WERI-Rb-1 (cell line): ENCODE data around the gene MEIKIN.
A peak's percentile ranks its signal among the peaks of the same experiment; 100 is the strongest.

Source experiments
- DNase-seq: peaks from one replicate; pipeline ENCODE4 v3.0.0-alpha.2; 2020
- H3K27ac ChIP-seq: fragments of 250-450 bp; sonication (Bioruptor Pico); 2 replicates; pipeline ENCODE4 v1.5.1; 2020; ENCODE audit warnings: mild to moderate bottlenecking, moderate library complexity
- H3K27me3 ChIP-seq: fragments of 250-450 bp; sonication (Bioruptor Pico); 2 replicates; pipeline ENCODE4 v1.5.1; 2021; ENCODE audit warnings: mild to moderate bottlenecking, low read depth, moderate library complexity; ENCODE audit not compliant: insufficient read depth, severe bottlenecking
- H3K36me3 ChIP-seq: fragments of 250-450 bp; sonication (Bioruptor Pico); 2 replicates; pipeline ENCODE4 v1.5.1; 2020; ENCODE audit warnings: mild to moderate bottlenecking, moderate library complexity
- H3K4me3 ChIP-seq: 2 replicates; pipeline ENCODE4 v1.5.1; 2011; ENCODE audit warnings: low read depth, mild to moderate bottlenecking, control low read depth, low read length
- H3K9me3 ChIP-seq: fragments of 250-450 bp; sonication (Bioruptor Pico); 2 replicates; pipeline ENCODE4 v1.5.1; 2021; ENCODE audit warnings: mild to moderate bottlenecking, moderate library complexity; ENCODE audit not compliant: severe bottlenecking
- TF ChIP-seq, protein P1 (sequence below): IDR thresholded peaks from 2 replicates; pipeline ENCODE4 v1.5.1; 2011; ENCODE audit warnings: low read depth, mild to moderate bottlenecking, control low read depth, inconsistent platforms, low read length

The MEIKIN gene

DNA sequence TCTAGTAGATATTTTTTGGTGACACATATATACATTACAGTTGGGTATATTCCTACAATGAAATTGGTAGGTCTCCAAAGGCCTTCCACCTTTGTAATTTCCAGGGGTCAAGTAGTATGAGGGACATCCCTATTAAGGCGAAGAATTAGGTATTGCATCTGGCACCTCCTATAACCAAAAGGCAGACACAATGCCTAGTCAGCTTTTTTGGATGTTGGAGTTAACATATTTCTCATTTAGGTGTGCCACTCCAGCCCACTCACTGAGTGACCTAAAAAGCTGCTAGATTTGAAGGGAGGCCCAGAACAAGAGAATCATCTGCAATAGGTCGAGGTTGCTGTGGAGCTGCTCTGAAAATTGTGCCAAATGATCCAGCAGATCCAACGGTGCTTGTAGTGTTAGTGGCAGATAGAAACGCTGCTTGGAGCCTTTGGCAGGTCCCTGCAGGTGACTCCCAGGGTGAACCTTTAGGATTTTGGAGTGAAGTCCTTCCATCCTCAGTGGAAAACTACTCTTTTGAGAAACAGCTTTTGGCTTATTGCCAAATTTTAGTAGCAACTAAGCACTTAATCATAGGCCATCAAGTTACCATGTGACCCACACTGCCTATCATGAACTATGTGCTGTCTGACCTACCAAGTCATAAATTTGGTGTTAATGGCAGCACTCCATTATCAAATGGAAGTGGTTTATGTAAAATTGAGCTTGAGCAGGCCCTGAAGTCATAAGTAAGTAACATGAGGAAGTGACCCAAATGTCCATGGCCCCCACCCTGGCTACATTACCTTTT, 132.9 kb downstream of the MEIKIN start:
- TF ChIP-seq, protein P1, sequence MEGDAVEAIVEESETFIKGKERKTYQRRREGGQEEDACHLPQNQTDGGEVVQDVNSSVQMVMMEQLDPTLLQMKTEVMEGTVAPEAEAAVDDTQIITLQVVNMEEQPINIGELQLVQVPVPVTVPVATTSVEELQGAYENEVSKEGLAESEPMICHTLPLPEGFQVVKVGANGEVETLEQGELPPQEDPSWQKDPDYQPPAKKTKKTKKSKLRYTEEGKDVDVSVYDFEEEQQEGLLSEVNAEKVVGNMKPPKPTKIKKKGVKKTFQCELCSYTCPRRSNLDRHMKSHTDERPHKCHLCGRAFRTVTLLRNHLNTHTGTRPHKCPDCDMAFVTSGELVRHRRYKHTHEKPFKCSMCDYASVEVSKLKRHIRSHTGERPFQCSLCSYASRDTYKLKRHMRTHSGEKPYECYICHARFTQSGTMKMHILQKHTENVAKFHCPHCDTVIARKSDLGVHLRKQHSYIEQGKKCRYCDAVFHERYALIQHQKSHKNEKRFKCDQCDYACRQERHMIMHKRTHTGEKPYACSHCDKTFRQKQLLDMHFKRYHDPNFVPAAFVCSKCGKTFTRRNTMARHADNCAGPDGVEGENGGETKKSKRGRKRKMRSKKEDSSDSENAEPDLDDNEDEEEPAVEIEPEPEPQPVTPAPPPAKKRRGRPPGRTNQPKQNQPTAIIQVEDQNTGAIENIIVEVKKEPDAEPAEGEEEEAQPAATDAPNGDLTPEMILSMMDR = no peak
- Histone ChIP-seq H3K36me3 (no peaks in the 10 kb centered on the region), H3K4me3 (no peak overlapping the region), H3K9me3 (no peaks in the 10 kb centered on the region), H3K27ac (no peak overlapping the region), H3K27me3 (no peaks in the 10 kb centered on the region)
- no peak for DNase-seq

DNA sequence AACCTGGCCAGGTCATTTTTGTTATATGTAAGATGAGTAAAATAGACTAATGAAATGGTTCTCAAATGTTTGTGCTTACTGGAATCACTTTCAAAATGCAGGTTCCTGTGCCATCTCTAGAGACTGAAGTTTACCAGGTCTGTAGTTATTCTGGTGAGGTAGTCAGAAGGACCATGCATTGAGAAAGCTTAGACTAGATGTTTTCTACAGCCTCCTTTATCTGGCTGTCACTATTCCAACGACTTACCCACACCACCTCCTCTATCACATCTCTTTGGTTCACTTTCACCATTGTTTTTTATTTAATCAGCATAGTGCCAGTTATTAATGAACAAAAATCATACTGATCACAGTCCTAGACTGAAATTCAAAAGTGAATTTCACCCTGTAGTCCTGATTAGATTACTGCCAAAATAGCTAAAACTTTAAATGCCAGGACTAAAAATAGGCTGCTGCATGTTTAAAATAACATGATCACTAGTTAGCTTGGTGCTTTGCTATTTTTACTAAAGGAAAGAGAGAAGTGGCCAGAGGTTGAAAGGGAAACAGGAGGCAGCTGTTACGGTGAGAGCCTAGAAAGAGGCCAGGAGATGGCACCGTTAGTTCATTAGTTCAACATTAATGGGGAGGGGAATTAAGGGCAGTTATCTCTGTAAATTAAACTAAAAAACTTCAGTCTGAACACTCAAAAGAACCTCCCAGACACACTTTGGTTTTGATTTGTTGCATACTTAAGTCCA, 134.8 kb downstream of the MEIKIN start:
- TF ChIP-seq, protein P1 = peak; percentile 37; the same call in 1 of the 2 replicates
- Histone ChIP-seq H3K4me3 (no peak overlapping the region), H3K36me3 (no peaks in the 10 kb centered on the region), H3K9me3 (no peaks in the 10 kb centered on the region), H3K27me3 (no peaks in the 10 kb centered on the region), H3K27ac (no peak overlapping the region)
- DNase-seq = no peak

DNA sequence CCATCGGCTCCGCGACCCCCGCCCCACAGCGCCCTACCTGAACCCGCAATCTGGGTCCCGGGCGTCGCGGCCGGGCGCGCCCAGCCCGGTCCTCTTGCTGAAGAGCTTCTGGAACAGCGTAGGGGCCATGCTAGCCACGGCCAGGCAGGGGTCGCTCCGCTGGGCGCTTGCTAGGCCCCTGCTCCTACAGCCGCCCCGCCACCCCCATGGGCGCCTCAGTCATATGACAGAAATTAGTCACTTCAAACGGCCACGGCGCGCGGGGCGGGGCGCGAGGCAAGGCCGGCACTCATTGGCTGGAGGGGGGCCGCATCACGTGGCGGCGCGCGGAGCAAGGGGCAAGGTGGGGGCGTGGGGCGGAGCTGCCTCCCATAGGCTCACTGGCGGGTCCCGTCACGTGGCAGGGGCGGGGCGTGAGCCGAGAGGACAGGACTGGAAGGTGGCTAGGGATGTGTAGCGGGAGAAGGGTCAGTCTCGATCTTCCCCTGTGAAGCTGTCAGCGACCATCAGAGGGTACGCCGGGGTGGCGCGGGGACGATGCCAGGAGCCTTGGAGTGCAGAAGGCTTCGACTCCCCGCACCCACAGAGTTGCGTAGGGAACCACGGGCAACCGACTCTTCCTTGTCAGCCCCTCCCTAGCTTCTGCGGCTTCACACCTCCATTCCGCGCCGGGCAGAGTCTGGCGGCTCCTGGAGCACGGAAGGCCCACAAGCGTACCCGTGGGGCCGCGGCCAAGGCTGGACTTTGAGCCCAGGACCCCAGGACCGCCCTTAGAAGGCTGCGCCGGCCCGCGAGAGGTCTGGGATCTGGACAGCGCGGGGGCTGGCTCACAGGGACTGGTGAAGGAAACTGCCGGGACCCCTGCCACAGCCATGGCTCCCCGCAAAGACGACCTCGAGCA, 148.4 kb downstream of the MEIKIN start, which contains the start of gene FNIP1:
Gene FNIP1, minus strand, starts transcription at position 225 of the 901 bp plus-strand sequence. Its CDS starts 96 bp downstream, at position 129.
- H3K9me3 ChIP-seq = no peaks in the 10 kb centered on the region
- TF ChIP-seq, protein P1 = no peak
- peak; percentile 99 for DNase-seq
- peaks cover 4% of the 10 kb centered on the region for H3K36me3 ChIP-seq
- H3K27ac ChIP-seq = peak within 1 kb of the TSS; percentile 92
- no peaks in the 10 kb centered on the region for H3K27me3 ChIP-seq
- peak within 1 kb of the TSS; percentile 63 for H3K4me3 ChIP-seq

DNA sequence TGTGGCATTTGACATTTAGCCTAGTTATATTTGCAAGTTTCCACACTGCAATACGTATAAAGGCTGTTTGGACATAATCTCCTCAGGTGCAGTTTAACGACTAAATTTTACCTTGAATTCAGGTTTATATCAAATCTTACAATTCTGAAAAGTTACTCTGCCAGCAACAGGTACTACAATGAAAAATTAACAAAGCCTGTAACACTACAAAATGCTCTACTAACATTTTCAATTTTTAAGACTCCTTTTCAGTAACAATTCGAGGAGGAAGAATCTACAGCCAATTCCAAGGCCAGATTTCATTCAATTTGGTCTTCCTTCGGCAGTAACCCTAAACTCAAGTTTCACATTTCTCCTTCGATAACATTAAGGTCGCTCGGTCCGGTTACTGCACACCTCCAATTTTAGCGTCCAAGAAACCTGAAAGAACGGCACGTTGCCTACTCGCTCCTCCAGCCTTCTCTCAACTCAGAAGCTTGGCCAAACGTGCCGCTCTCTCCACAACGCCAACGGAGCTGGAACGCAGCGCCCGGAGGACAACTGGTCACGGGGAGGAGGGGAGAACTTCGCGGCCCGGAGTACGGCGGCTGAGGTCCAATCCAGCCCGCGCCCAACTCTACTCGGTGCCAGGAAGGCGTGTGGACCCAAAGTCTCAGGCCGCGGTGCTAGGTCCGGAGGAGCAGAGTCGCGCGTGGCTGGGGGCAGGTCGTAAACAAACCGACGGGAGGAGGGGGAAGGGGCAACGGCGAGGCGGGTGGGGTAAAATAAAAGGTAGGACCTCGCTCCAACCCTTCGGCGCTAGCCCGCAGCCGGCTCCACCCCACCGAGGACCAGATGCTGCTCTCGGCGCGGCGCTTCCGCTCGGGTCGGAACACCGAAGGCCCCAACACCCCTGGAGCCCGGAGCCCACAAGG, 149.3 kb downstream of the MEIKIN start:
- TF ChIP-seq, protein P1 = no peak
- peak overlapping the region; percentile 63 for H3K4me3 ChIP-seq
- H3K9me3 ChIP-seq = no peaks in the 10 kb centered on the region
- no peaks in the 10 kb centered on the region for H3K27me3 ChIP-seq
- DNase-seq = peak; percentile 37
- peak overlapping the region; percentile 92 for H3K27ac ChIP-seq
- peaks cover 7% of the 10 kb centered on the region for H3K36me3 ChIP-seq

DNA sequence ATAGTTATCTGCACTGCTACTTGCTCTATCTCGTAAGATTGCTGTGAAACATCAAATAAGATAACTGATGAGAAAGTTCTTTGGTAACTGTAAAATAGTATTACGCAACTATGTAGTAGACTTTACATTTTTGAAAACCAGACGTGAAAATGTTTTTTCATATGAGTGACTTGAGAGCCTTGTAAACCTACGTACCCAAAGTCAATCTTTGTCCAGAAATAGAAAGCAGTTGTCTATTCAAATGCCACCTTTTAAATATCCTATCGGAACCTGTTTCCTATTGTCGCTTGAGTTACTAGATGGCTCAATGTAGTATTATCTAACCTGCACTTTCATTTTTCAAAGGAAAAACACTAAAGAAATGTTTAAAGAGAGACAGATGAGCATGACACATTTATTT, 150.2 kb downstream of the MEIKIN start:
- no peak overlapping the region for H3K4me3 ChIP-seq
- TF ChIP-seq, protein P1 = no peak
- H3K36me3 ChIP-seq = peaks cover 7% of the 10 kb centered on the region

More for the DNA sequence above, 150.2 kb downstream of the MEIKIN start:
- DNase-seq = no peak
- Histone ChIP-seq H3K9me3 (no peaks in the 10 kb centered on the region), H3K27ac (no peak overlapping the region), H3K27me3 (no peaks in the 10 kb centered on the region)
